Lower leg skin (tissue), 4 donors: ENCODE data around the gene PTTG1IP. TPM values are rescaled to one million over a fixed set of nuclear protein-coding genes. Genes with fewer than 3 reads are reported as not detected.

Experiments used
- DNase-seq, 2 donors: peaks; one replicate each; pipeline ENCODE4 v3.0.0-alpha.2; 2019; ENCODE audit warnings: low spot score in 2 of 2
- H3K4me3 ChIP-seq: fragments of 200-600 bp; sonication (generic); 2 replicates; pipeline ENCODE4 v1.5.1; 2017; ENCODE audit warnings: mild to moderate bottlenecking, low read depth; ENCODE audit not compliant: poor library complexity, severe bottlenecking
- CTCF ChIP-seq, 3 donors: fragments of 450-650 bp; IDR thresholded peaks; one replicate each; pipeline ENCODE4 v1.5.1; 2016; ENCODE audit warnings: antibody characterized with exemption in 3 of 3, mild to moderate bottlenecking in 3 of 3, moderate library complexity in 2 of 3
- POLR2A ChIP-seq, 2 donors: fragments of 450-650 bp; IDR thresholded peaks; one replicate each; pipeline ENCODE4 v1.6.1; 2016 to 2017; ENCODE audit warnings: antibody characterized with exemption in 2 of 2, mild to moderate bottlenecking in 1 of 2, moderate library complexity in 1 of 2
- WGBS, 2 donors: methylation state at CpG; one replicate each; pipeline ENCODE4 v1.1.5; 2018; 5-methylcytosine and 5-hydroxymethylcytosine counted together
- intact Hi-C: fragments of 100-400 bp; cut with DNase I; formaldehyde crosslinking; loops from one replicate; pipeline ENCODE4 v1.15.0; 2023; ENCODE audit warnings: low total_unique reads
- total RNA-seq, 4 donors: library from RNA; depleted of rRNA; stranded (reverse); fragments of >200 nt; gene quantifications; one replicate each; pipeline ENCODE4 v1.1.0, GENCODE V29; 2016

The PTTG1IP gene
- total RNA-seq, 4 donors from 2014 or later: 110 to 193 (median 133) TPM

- TF ChIP-seq CTCF (IDR thresholded peaks at IDR 0.05): no peak
- no peak for TF ChIP-seq POLR2A (IDR thresholded peaks at IDR 0.05)
- intact Hi-C loops: loop anchor here (10.0 kb wide), 1 partner anchor 135 kb away; no protein-coding TSS in a partner anchor
- no peak overlapping the region for H3K4me3 ChIP-seq
- 54 to 60% methylated on average over 1 of the region's 1 CpG for WGBS, 2 donors
- no peak for DNase-seq
These were observed 73.8 kb downstream of the PTTG1IP start for GRCh38 chr21:44799646-44800045.

Other genes with a start within 250 kb of the PTTG1IP start
- gene KRTAP10-9, start 246.6 kb downstream of the PTTG1IP start, total RNA-seq: 1 to 10 TPM in 1 of 4 donors, not detected in 3; 4.7 TPM
- gene KRTAP10-10, start 236.3 kb downstream of the PTTG1IP start, total RNA-seq: 1 to 10 TPM in 1 of 4 donors, not detected in 3; 5.3 TPM
- 1 to 10 TPM in 1 of 4 donors, not detected in 3; 6.5 TPM for gene KRTAP10-11, start 227.3 kb downstream of the PTTG1IP start, total RNA-seq
- not detected for gene KRTAP12-4, start 219.0 kb downstream of the PTTG1IP start, total RNA-seq
- gene KRTAP12-3, start 215.8 kb downstream of the PTTG1IP start, total RNA-seq: 10 to 100 TPM in 1 of 4 donors, not detected in 3; 13.2 TPM
- gene KRTAP12-2, start 206.8 kb downstream of the PTTG1IP start, total RNA-seq: 10 to 100 TPM in 1 of 4 donors, not detected in 3; 17.5 TPM
- gene KRTAP12-1, start 191.5 kb downstream of the PTTG1IP start, total RNA-seq: 10 to 100 TPM in 1 of 4 donors, not detected in 3; 12.3 TPM
- gene KRTAP10-12, start 176.5 kb downstream of the PTTG1IP start, total RNA-seq: 1 to 10 TPM in 1 of 4 donors, not detected in 3; 2.1 TPM
- gene TSPEAR, start 162.1 kb downstream of the PTTG1IP start, total RNA-seq: under 1 TPM in 1 of 4 donors, not detected in 3; 0.06 TPM
- 10 to 100 TPM; 37.2 to 61.8 (median 49.8) TPM for gene UBE2G2, start 71.9 kb downstream of the PTTG1IP start, total RNA-seq
- 10 to 100 TPM; 35.6 to 52.6 (median 42.5) TPM for gene SUMO3, start 55.6 kb downstream of the PTTG1IP start, total RNA-seq
- gene ITGB2, start 47.2 kb upstream of the PTTG1IP start, total RNA-seq: 10 to 100 TPM; 18.4 to 40.7 (median 20.4) TPM
- 10 to 100 TPM; 19.0 to 36.4 (median 31.6) TPM for gene SLX9, start 66.3 kb upstream of the PTTG1IP start, total RNA-seq
- 10 to 100 TPM; 14.6 to 21.9 (median 16.6) TPM for gene ADARB1, start 200.9 kb upstream of the PTTG1IP start, total RNA-seq